GM23248 (cell line): ENCODE measurements around the gene MAP3K14. TPM values are rescaled to one million over a fixed set of nuclear protein-coding genes. Genes with fewer than 3 reads are reported as not detected.

Experiments
- DNase-seq: peaks from one replicate; pipeline ENCODE4 v3.0.0-alpha.2; 2015
- H2AFZ ChIP-seq: fragments of 200-600 bp; sonication (generic); 2 replicates; pipeline ENCODE4 v1.6.1; 2016; ENCODE audit warnings: antibody characterized with exemption
- H3F3A ChIP-seq: fragments of 200-600 bp; sonication (generic); 2 replicates; pipeline ENCODE4 v1.6.1; 2016; ENCODE audit warnings: mild to moderate bottlenecking, antibody characterized with exemption, mixed run types; ENCODE audit not compliant: insufficient read depth
- H3K27ac ChIP-seq: fragments of 200-600 bp; sonication (generic); 2 replicates; pipeline ENCODE4 v1.5.1; 2016; ENCODE audit warnings: mild to moderate bottlenecking
- H3K27me3 ChIP-seq: fragments of 200-600 bp; sonication (generic); replicated peaks from 2 replicates; pipeline ENCODE4 v1.6.1; 2016; ENCODE audit warnings: mild to moderate bottlenecking; ENCODE audit not compliant: insufficient read depth
- H3K36me3 ChIP-seq: fragments of 200-600 bp; sonication (generic); 2 replicates; pipeline ENCODE4 v1.6.1; 2016; ENCODE audit warnings: low read depth, mild to moderate bottlenecking
- H3K4me1 ChIP-seq: fragments of 200-600 bp; sonication (generic); 2 replicates; pipeline ENCODE4 v1.6.1; 2016; ENCODE audit warnings: mild to moderate bottlenecking; ENCODE audit not compliant: insufficient read depth
- H3K4me2 ChIP-seq: fragments of 200-600 bp; sonication (generic); one replicate; pipeline ENCODE4 v1.6.1; 2016; ENCODE audit warnings: mild to moderate bottlenecking; ENCODE audit not compliant: unreplicated experiment
- H3K4me3 ChIP-seq: fragments of 200-600 bp; sonication (generic); 2 replicates; pipeline ENCODE4 v1.5.1; 2016; ENCODE audit warnings: mild to moderate bottlenecking
- H3K79me2 ChIP-seq: fragments of 200-600 bp; sonication (generic); 2 replicates; pipeline ENCODE4 v1.6.1; 2016; ENCODE audit warnings: mild to moderate bottlenecking; ENCODE audit not compliant: insufficient read depth
- H3K9ac ChIP-seq: fragments of 200-600 bp; sonication (generic); 2 replicates; pipeline ENCODE4 v1.6.1; 2016; ENCODE audit warnings: mild to moderate bottlenecking
- H3K9me2 ChIP-seq: fragments of 200-600 bp; sonication (generic); 2 replicates; pipeline ENCODE4 v1.6.1; 2016; ENCODE audit warnings: mixed run types, mild to moderate bottlenecking, moderate library complexity; ENCODE audit not compliant: insufficient read depth
- H3K9me3 ChIP-seq: fragments of 200-600 bp; sonication (generic); one replicate; pipeline ENCODE4 v1.6.1; 2017; ENCODE audit warnings: low read depth
- H4K20me1 ChIP-seq: fragments of 200-600 bp; sonication (generic); 2 replicates; pipeline ENCODE4 v1.6.0; 2016; ENCODE audit not compliant: insufficient read depth
- EZH2 ChIP-seq: fragments of 200-600 bp; sonication (generic); IDR thresholded peaks from 2 replicates; pipeline ENCODE4 v1.6.1; 2018; ENCODE audit warnings: antibody characterized with exemption, mild to moderate bottlenecking; ENCODE audit not compliant: insufficient read depth, poor library complexity, severe bottlenecking
- EZH2phosphoT487 ChIP-seq: fragments of 200-600 bp; sonication (generic); IDR thresholded peaks from 2 replicates; pipeline ENCODE4 v1.6.1; 2018; ENCODE audit warnings: antibody characterized with exemption, moderate library complexity, mild to moderate bottlenecking, low read depth; ENCODE audit not compliant: insufficient read depth
- WGBS, 2 experiments: methylation state at CpG; one replicate each; pipeline ENCODE4 v1.1.6; 2015 to 2017; ENCODE audit warnings: low lambda C conversion rate in 2 of 2, low coverage in 1 of 2; ENCODE audit errors: missing lambda C conversion rate in 2 of 2; 5-methylcytosine and 5-hydroxymethylcytosine counted together
- in situ Hi-C: fragments of 300-500 bp; cut with MboI; formaldehyde crosslinking; loops from 2 replicates; pipeline ENCODE4 v1.15.0; 2020
- polyA plus RNA-seq: library from polyadenylated mRNA; unstranded; fragments of >200 nt; fragmentation: Nextera tagmentation; extraction: Ambion mirVana; gene quantifications from 2 replicates; pipeline ENCODE4 v1.2.1, GENCODE V29; 2016
- total RNA-seq: library from RNA; depleted of rRNA; stranded (reverse); fragments of >200 nt; shearing (Covaris generic); gene quantifications from 2 replicates; pipeline ENCODE4 v1.2.3, GENCODE V29; 2014

MAP3K14 gene
- total and polyA plus RNA-seq, 2 experiments from 2014 or later = 3.4 to 4.2 TPM

DNA sequence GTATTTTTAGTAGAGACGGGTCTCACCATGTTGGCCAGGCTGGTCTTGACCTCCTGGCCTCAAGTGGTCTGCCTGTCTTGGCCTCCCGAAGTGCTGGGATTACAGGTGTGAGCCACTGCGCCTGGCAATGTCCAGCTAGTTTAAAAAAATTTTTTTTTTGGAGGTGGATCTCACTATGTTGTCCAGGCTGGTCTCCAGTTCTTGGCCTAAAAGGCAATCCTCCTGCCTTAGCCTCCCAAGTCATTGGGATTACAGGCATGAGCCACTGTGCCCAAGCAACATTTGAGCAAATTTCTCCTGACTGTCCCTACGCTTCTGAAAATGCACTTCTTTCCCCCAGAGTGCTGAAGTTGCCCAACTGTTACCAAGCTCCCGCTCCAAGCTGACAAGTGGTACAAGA, 8.0 kb downstream of the MAP3K14 start:
- no peak overlapping the region for H3K4me2 ChIP-seq
- H3F3A ChIP-seq = peaks cover 61% of the 10 kb centered on the region
- H3K9me3 ChIP-seq = no peaks in the 10 kb centered on the region
- no peak overlapping the region for H3K27ac ChIP-seq
- H3K27me3 ChIP-seq = no peaks in the 10 kb centered on the region
- H3K4me1 ChIP-seq = peaks cover 74% of the 10 kb centered on the region
- no peak overlapping the region for H3K4me3 ChIP-seq
- no peak for DNase-seq
- H3K9ac ChIP-seq = no peak overlapping the region
- H3K79me2 ChIP-seq = peaks cover 91% of the 10 kb centered on the region
- H3K9me2 ChIP-seq = no peaks in the 10 kb centered on the region
- H4K20me1 ChIP-seq = no peaks in the 10 kb centered on the region
- H2AFZ ChIP-seq = no peak overlapping the region
- WGBS, 2 experiments = 98% methylated on average over 5 of the region's 5 CpGs
- TF ChIP-seq EZH2phosphoT487 (no peak), EZH2 (no peak)
- no peaks in the 10 kb centered on the region for H3K36me3 ChIP-seq
- in situ Hi-C loops = no loop called here

DNA sequence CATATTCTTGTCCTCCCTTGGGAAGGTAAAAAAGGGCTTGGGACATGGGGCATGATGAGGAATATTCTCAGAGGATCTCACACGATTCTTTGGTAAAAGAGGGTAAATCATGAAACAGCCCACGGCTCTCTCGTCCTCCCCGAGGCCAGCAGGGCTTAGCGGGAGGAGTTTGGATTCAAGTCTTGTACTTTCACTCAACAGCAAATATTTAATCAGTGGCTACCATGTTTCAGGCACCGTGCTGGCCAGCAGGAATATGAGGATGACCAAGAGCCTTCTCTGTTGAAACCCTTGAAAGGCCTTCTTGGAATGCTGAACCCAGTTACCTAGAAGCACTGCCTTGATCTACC, 8.8 kb downstream of the MAP3K14 start:
- in situ Hi-C loops = no loop called here
- no peaks in the 10 kb centered on the region for H3K36me3 ChIP-seq
- no peak for DNase-seq
- H3K27me3 ChIP-seq = no peaks in the 10 kb centered on the region
- 37 to 41% methylated on average over 6 of the region's 6 CpGs for WGBS, 2 experiments
- no peaks in the 10 kb centered on the region for H4K20me1 ChIP-seq
- no peaks in the 10 kb centered on the region for H3K9me3 ChIP-seq
- H3K4me3 ChIP-seq = peak overlapping the region; percentile 25
- H3K79me2 ChIP-seq = peaks cover 91% of the 10 kb centered on the region
- H3K27ac ChIP-seq = peak overlapping the region; percentile 92
- H3K9me2 ChIP-seq = no peaks in the 10 kb centered on the region
- peak overlapping the region; percentile 70 for H3K9ac ChIP-seq
- H3K4me2 ChIP-seq = peak overlapping the region; percentile 61
- TF ChIP-seq EZH2 (no peak), EZH2phosphoT487 (no peak)
- peaks cover 63% of the 10 kb centered on the region for H3F3A ChIP-seq
- H2AFZ ChIP-seq = no peak overlapping the region
- peaks cover 73% of the 10 kb centered on the region for H3K4me1 ChIP-seq

DNA sequence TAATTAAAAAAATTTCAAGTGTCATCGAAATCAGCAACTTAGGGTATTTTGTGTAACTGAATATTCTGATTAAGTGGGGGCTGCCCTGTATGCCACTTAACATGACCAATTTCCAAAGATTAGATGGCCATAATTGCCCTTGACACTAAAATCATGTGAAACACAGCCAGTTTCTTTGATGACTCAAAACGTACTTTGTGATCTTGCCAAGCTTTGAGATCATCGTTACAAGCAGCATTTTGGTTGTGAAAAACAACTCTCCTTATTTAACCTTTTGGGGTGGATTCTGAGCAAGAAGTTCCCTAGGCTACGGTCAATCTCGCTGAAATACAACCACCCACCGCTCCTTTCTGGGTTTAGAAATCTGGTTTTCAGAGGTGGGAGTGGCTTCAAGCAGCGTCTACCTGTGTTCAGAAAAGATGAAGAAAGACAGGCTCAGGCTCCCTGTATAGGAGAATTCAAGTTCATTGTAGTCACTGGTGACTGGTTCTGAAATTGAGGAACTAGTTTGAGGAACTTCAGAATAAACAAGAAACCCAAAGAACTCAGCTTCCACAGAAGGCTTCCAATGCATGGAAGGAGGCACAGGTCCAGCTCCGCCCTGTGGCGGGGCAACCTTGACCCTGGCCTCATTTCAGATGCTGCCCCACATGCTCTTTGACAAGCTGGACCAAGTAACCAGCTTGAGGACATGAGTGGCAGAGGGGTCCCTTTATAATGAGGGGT, 9.4 kb downstream of the MAP3K14 start:
- Histone ChIP-seq H4K20me1 (no peaks in the 10 kb centered on the region), H3F3A (peaks cover 63% of the 10 kb centered on the region), H2AFZ (peak overlapping the region; percentile 9; the same call in 1 of the 2 replicates), H3K9me2 (no peaks in the 10 kb centered on the region), H3K9me3 (no peaks in the 10 kb centered on the region), H3K4me1 (peaks cover 73% of the 10 kb centered on the region), H3K9ac (peak overlapping the region; percentile 70), H3K27ac (peak overlapping the region; percentile 92), H3K79me2 (peaks cover 88% of the 10 kb centered on the region), H3K4me2 (peak overlapping the region; percentile 63), H3K36me3 (no peaks in the 10 kb centered on the region), H3K27me3 (no peaks in the 10 kb centered on the region), H3K4me3 (peak overlapping the region; percentile 25)
- TF ChIP-seq EZH2 = no peak
- TF ChIP-seq EZH2phosphoT487 = no peak
- in situ Hi-C loops = no loop called here
- peak; percentile 93 for DNase-seq
- WGBS, 2 experiments = 8 to 11% methylated on average over 9 of the region's 9 CpGs

DNA sequence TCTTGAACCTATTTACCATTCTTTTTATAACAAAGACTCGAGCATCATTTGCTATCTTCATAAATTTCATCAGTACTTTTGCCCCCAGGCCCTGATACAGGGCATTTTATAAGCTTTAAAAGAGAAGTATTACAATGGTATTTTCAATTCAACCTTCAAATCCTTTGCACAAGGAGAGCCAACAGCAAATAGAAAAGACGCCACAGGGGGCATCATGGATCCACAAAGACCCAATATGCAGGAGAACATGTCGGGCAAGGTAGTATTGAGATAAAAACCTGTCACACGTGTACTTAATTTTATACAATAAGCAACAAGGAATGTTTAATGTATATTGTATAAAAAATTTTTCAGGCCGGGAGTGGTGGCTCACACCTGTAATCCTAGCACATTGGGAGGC, 10.2 kb downstream of the MAP3K14 start:
- in situ Hi-C loops = no loop called here
- Histone ChIP-seq H3K9me3 (no peaks in the 10 kb centered on the region), H3K27me3 (no peaks in the 10 kb centered on the region), H3K36me3 (no peaks in the 10 kb centered on the region), H3K79me2 (peaks cover 85% of the 10 kb centered on the region), H3K9me2 (no peaks in the 10 kb centered on the region), H2AFZ (no peak overlapping the region), H4K20me1 (no peaks in the 10 kb centered on the region), H3K4me2 (peak overlapping the region; percentile 63), H3K9ac (peak overlapping the region; percentile 51), H3K27ac (peak overlapping the region; percentile 92), H3K4me1 (peaks cover 73% of the 10 kb centered on the region), H3F3A (peaks cover 64% of the 10 kb centered on the region), H3K4me3 (no peak overlapping the region)
- TF ChIP-seq EZH2phosphoT487 = no peak
- no peak for TF ChIP-seq EZH2
- DNase-seq = no peak
- 62 to 66% methylated on average over 5 of the region's 5 CpGs for WGBS, 2 experiments
